SHP77 treated with DMSO at 0.1 percent for 48 hours (cell line): ENCODE results near the gene PODXL.

Experiments used
- DNase-seq: peaks from one replicate; lab custom pipeline; 2025; lab: John Stamatoyannopoulos, UW

PODXL gene

GRCh38 chr7:131564640-131565039 is 8.2 kb upstream of the PODXL start:
- DNase-seq: no peak

DNA sequence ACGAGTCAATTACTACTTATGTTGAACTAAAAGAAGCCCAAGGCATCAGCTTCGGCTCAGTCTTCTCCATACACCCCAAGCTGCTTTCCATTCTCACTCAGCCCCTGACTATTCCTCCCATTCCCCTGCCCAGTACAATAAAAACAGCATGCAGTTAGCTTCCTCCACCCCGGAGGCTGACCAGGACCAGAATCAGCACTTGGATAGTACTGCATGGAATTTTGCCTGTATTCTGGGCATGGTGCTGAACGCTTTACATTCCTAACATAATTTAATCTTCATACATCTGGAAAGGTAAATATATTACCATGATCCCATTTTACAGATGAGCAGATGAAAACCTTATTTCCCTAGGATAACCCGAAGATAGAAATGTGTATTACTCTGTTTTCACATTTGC is 7.5 kb upstream of the PODXL start:
- no peak for DNase-seq

- DNase-seq: no peak
These were observed 6.5 kb upstream of the PODXL start for GRCh38 chr7:131562941-131563340.

- DNase-seq: no peak
These were observed 3.6 kb upstream of the PODXL start for GRCh38 chr7:131560061-131560460.

DNA sequence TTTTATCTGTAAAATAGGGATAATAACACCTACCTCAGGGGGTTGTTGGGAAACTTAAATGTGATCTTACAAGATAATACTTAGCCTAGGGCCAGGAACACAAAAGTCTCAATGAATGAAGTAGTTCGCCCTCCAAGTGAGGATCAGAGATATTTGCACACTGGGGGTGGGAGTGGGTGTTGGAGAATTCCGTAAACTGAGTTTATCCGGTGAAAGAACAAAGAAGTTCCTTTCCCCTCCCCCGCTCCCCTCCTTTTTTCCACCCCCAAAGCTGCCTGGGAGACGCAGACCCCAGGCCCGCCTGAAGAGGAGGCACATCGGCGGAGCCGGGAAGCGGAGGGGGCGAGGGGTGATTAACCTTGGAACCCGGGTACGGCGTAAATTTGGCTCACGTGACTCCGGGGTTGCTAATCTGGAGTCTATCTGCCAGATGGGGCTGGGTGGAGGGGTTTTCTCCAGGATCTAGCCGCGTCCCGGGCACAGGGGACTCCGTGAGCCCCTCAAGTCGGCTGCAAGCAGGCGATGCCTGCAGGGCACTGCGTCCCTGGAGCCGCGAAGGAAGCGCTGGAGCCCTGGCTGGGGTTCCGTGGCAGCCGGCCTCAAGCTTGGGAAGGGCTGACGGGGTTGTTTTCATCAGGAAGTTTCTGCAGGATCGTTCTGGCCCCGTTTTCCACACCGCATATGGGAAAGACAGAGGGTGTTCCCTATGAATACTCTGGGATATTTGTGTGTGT is 1.4 kb upstream of the PODXL start:
- DNase-seq: no peak

- DNase-seq: no peak
These were observed 652 bp upstream of the PODXL start for GRCh38 chr7:131556909-131557651.

- DNase-seq: no peak
These were observed 826 bp downstream of the PODXL start for GRCh38 chr7:131555552-131556052.

GRCh38 chr7:131554880-131555516 is 1.4 kb downstream of the PODXL start:
- DNase-seq: no peak

DNA sequence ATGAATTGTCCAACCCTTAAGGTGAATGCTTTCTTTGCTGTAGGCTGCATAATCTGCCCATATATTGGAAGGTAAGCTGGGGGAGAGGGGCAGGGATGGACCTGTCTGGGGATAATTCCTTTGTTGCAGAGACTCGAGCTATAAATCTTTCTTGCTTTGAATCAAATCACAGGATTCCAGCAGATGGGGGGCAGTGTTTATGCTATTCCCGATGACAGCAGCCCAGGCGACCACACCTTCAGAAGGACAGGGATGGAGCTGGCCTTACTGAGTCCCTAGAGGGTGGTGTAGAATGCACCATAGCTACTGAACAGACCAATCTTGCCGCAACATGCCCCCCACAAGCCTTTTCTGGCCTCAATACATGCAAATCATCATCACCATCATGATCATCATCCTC is 2.5 kb downstream of the PODXL start:
- no peak for DNase-seq

DNA sequence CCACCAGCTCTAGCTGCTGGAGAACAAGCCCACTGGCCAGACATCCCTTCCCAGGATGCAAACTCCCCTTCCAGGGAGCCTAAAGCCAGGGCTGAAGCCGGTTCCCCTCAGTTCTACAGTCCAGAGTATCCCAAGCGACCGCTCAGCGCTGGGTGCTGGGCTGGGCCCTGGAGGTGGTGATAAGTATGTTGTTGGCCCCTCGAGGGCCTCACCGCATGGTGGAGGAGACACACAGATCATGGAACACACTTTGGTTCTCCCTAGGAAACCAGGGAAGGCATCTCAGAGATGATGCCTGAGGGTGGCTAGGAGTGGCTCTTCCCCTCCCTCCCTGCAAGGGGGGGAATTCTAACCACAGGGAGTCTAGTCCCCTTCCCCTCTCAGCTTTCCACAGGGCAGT is 4.4 kb downstream of the PODXL start:
- no peak for DNase-seq

GRCh38 chr7:131550846-131551245 is 5.6 kb downstream of the PODXL start:
- DNase-seq: no peak

- no peak for DNase-seq
These were observed 8.1 kb downstream of the PODXL start for GRCh38 chr7:131548371-131548770.

DNA sequence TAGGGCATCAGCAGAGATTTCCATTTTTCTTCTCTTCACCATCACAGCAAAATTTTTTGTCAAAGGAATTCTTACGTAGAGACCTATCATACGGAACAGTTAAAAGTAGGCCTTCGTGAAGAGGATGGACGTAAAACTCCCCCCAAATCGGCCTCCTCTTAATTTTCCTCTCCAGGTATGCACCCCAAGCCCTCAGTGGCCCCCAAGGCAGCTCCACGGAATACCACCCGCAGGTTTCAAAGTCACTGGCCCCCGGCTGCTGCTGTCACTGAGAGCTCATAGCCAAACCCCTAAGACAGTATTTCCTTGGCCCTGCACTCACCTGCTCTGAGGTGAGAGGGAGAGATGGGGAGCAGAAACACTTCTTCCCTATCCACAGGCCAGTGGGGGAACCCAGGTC is 8.8 kb downstream of the PODXL start:
- no peak for DNase-seq

- no peak for DNase-seq
These were observed 9.8 kb downstream of the PODXL start for GRCh38 chr7:131546583-131547141.

DNA sequence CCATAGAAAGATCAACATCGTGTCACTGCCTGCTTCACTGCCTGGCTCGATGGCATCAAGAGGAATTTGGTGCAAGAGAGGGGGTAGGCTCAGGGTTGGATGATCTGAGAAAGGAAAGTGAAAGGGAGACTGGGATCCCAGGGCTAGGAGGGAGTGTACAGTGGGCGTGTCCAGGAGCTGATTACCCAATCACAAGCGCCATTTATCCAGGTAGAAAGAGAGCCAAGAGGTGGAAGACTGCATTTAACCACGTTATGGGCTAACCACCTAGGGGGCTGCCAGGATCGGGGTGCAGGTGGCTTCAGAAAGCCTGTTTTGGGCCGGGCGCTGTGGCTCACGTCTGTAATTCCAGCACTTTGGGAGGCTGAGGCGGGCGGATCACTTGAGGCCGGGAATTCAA is 10.3 kb downstream of the PODXL start:
- no peak for DNase-seq

- no peak for DNase-seq
These were observed 11.8 kb downstream of the PODXL start for GRCh38 chr7:131544449-131545301.

GRCh38 chr7:131544021-131544420 is 12.4 kb downstream of the PODXL start:
- DNase-seq: no peak

GRCh38 chr7:131543298-131543697 is 13.1 kb downstream of the PODXL start:
- no peak for DNase-seq

GRCh38 chr7:131540491-131541162 is 15.8 kb downstream of the PODXL start:
- DNase-seq: no peak

DNA sequence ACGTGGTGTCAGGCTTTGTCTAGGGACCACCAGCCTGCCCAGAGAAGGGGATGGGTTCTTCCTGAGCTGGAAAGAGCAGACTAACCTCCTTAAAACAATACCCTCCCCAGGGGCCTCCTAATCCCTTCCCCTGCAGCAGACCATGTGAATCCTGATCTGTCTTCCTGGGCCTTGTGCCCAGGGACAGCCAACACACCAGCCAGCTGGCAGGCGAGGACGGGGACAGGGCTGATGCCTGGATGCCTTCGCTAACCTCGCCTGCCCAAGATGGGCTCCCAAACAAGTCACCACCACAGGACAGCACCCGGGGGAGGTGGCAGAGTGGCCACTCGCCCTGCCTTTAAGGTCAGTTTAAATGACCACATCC is 17.6 kb downstream of the PODXL start:
- DNase-seq: no peak
